ENCODE results near the gene SAE1.
"Not testable (repeated sequence)": the region's sequence is repeated elsewhere in the genome, so short reads cannot be mapped to it uniquely, and the experiment has no call there.

Gene SAE1

DNA sequence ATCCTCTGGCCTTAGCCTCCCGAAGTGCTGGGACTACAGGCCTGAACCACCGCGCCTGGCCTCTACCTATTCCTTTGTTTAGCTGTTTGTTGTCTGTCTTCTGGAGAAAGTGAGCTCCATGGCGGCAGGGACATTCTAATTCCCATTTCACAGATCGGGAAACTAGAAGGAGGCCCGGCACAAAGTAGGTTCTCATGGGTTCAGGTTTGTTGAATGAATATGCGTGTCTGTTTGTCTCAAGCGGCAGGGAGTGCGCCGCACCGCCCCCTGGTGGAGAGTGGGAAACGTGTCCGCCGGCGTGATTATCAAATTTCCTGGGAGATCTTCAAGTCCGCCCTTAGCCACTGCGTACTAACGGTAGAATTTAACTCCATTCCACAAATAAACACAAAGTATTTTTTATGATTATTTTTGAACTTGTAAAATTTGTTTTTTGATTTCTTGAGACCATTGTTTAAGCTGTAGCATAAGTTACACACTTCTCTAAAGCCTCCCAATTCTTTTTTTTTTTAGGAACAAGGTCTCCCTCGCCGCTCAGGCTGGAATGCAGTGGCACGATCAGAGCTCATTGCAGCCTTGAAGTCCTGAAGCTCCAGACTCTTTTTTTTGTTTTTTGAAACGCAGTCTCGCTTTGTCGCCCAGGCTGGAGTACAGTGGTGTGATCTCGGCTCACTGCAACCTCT is 116.8 kb downstream of the SAE1 start:
- no peaks in the 10 kb centered on the region for H3K36me3 Mint-ChIP-seq (ENCODE audit: low read depth)
- H3K4me3 Mint-ChIP-seq: no peak overlapping the region
- H3K9me3 Mint-ChIP-seq: no peaks in the 10 kb centered on the region
- TF ChIP-seq, protein P1, sequence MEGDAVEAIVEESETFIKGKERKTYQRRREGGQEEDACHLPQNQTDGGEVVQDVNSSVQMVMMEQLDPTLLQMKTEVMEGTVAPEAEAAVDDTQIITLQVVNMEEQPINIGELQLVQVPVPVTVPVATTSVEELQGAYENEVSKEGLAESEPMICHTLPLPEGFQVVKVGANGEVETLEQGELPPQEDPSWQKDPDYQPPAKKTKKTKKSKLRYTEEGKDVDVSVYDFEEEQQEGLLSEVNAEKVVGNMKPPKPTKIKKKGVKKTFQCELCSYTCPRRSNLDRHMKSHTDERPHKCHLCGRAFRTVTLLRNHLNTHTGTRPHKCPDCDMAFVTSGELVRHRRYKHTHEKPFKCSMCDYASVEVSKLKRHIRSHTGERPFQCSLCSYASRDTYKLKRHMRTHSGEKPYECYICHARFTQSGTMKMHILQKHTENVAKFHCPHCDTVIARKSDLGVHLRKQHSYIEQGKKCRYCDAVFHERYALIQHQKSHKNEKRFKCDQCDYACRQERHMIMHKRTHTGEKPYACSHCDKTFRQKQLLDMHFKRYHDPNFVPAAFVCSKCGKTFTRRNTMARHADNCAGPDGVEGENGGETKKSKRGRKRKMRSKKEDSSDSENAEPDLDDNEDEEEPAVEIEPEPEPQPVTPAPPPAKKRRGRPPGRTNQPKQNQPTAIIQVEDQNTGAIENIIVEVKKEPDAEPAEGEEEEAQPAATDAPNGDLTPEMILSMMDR (IDR thresholded peaks at IDR 0.05): peak; percentile 89
- peak; percentile 81 for DNase-seq
- peaks cover 9% of the 10 kb centered on the region for H3K4me1 Mint-ChIP-seq
- peaks cover 28% of the 10 kb centered on the region for H3K27me3 Mint-ChIP-seq (ENCODE audit: low read depth, poor library complexity)
- H3K27ac Mint-ChIP-seq: no peak overlapping the region

DNA sequence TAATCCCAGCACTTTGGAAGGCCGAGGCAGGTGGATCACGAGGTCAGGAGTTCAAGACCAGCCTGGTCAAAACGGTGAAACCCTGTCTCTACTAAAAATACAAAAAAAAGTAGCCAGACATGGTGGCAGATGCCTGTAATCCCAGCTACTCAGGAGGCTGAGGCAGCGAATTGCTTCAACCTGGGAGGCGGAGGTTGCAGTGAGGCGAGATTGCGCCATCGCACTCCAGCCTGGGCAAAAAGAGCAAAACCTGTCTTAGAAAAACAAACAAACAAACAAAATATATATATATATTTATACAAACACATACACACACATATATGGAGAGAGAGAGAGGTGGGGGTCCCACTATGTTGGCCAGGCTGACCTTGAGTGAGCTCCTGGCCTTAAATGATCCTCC is 122.4 kb downstream of the SAE1 start:
- peaks cover 14% of the 10 kb centered on the region for H3K4me1 Mint-ChIP-seq
- not testable (repeated sequence) for H3K4me3 Mint-ChIP-seq; H3K9me3 Mint-ChIP-seq; H3K27ac Mint-ChIP-seq; DNase-seq; H3K27me3 Mint-ChIP-seq (ENCODE audit: low read depth, poor library complexity); H3K36me3 Mint-ChIP-seq (ENCODE audit: low read depth)

GRCh38 chr19:47253467-47253881 is 122.8 kb downstream of the SAE1 start:
- H3K36me3 Mint-ChIP-seq (ENCODE audit: low read depth): peaks cover 7% of the 10 kb centered on the region
- peaks cover 18% of the 10 kb centered on the region for H3K4me1 Mint-ChIP-seq
- no peaks in the 10 kb centered on the region for H3K9me3 Mint-ChIP-seq
- no peak for DNase-seq
- H3K27me3 Mint-ChIP-seq (ENCODE audit: low read depth, poor library complexity): peaks cover 8% of the 10 kb centered on the region
- no peak overlapping the region for H3K4me3 Mint-ChIP-seq
- no peak overlapping the region for H3K27ac Mint-ChIP-seq
- TF ChIP-seq, protein P1 (IDR thresholded peaks at IDR 0.05): no peak

DNA sequence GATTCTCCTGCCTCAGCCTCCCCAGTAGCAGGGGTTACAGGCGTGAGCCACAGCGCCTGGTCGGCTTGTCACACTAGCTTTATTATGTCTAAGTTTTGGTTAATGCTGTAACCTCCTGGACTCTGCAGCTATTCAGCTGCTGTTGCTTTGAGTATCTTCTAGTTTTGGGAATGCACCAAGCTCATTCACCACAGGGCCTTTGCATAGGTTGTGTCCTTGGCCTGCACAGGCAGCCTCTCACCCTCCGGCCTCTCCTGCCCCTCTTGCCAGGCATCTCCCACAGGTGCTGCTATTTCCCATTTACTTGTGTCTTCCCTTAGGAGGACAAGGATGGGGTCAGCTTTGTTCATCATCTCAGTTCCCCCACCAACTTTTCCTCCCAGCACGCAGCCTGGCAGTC is 123.3 kb downstream of the SAE1 start:
- Mint-ChIP-seq H3K4me1 (peaks cover 23% of the 10 kb centered on the region), H3K9me3 (no peaks in the 10 kb centered on the region), H3K27me3 (ENCODE audit: low read depth, poor library complexity) (peaks cover 8% of the 10 kb centered on the region), H3K4me3 (no peak overlapping the region), H3K27ac (no peak overlapping the region), H3K36me3 (ENCODE audit: low read depth) (peaks cover 10% of the 10 kb centered on the region)
- TF ChIP-seq, protein P1 (IDR thresholded peaks at IDR 0.05): no peak
- no peak for DNase-seq

- Mint-ChIP-seq H3K4me3 (peak within 1 kb of the TSS; percentile 93), H3K4me1 (peaks cover 36% of the 10 kb centered on the region), H3K27me3 (ENCODE audit: low read depth, poor library complexity) (peaks cover 8% of the 10 kb centered on the region), H3K27ac (peak within 1 kb of the TSS; percentile 99), H3K9me3 (no peaks in the 10 kb centered on the region), H3K36me3 (ENCODE audit: low read depth) (peaks cover 30% of the 10 kb centered on the region)
- TF ChIP-seq, protein P1 (IDR thresholded peaks at IDR 0.05): no peak
- peak; percentile 96 for DNase-seq
Measured at GRCh38 chr19:47255879-47256692, 125.5 kb downstream of the SAE1 start, which contains the start of gene CCDC9. Gene CCDC9, plus strand, starts transcription at chr19:47256525. Its CDS starts 1,876 bp downstream, at chr19:47258401.

GRCh38 chr19:47256693-47257410 is 126.2 kb downstream of the SAE1 start:
- H3K9me3 Mint-ChIP-seq: no peaks in the 10 kb centered on the region
- H3K27me3 Mint-ChIP-seq (ENCODE audit: low read depth, poor library complexity): peaks cover 8% of the 10 kb centered on the region
- H3K4me3 Mint-ChIP-seq: peak overlapping the region; percentile 91
- H3K4me1 Mint-ChIP-seq: peaks cover 36% of the 10 kb centered on the region
- peaks cover 34% of the 10 kb centered on the region for H3K36me3 Mint-ChIP-seq (ENCODE audit: low read depth)
- peak; percentile 100 for DNase-seq
- peak overlapping the region; percentile 99 for H3K27ac Mint-ChIP-seq
- TF ChIP-seq, protein P1 (IDR thresholded peaks at IDR 0.05): no peak

All from nephron progenitor cell (in vitro differentiated cells).